Adrenal gland (tissue), 5 donors: ENCODE data around the gene LRP1B.

Experiments
- CTCF ChIP-seq, 6 experiments: fragments of 450-650 bp in 4 of 6; fragments of 200-600 bp in 2 of 6; sonication (generic) in 1 of 6; IDR thresholded peaks; 1 replicate in 5 of 6; 2 replicates in 1 of 6; pipeline versions ENCODE4 v1.5.1 to v1.8.0; 2016 to 2021; ENCODE audit warnings: antibody characterized with exemption in 6 of 6, mild to moderate bottlenecking in 2 of 6, moderate library complexity in 1 of 6
- POLR2A ChIP-seq, 2 donors: fragments of 450-650 bp; IDR thresholded peaks; one replicate each; pipeline ENCODE4 v1.6.1; 2017; ENCODE audit warnings: antibody characterized with exemption in 2 of 2, mild to moderate bottlenecking in 2 of 2, moderate library complexity in 1 of 2
- donor health status: DM: no; HTN: no; CAD: no.

GRCh38 chr2:141384676-141385075 lies 746.1 kb downstream of the LRP1B start:
- TF ChIP-seq CTCF (IDR thresholded peaks at IDR 0.05), result no peak
- no peak for TF ChIP-seq POLR2A (IDR thresholded peaks at IDR 0.05)
